Measurements from ENCODE around the gene ENPP7.

The ENPP7 gene, protein sequence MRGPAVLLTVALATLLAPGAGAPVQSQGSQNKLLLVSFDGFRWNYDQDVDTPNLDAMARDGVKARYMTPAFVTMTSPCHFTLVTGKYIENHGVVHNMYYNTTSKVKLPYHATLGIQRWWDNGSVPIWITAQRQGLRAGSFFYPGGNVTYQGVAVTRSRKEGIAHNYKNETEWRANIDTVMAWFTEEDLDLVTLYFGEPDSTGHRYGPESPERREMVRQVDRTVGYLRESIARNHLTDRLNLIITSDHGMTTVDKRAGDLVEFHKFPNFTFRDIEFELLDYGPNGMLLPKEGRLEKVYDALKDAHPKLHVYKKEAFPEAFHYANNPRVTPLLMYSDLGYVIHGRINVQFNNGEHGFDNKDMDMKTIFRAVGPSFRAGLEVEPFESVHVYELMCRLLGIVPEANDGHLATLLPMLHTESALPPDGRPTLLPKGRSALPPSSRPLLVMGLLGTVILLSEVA

DNA sequence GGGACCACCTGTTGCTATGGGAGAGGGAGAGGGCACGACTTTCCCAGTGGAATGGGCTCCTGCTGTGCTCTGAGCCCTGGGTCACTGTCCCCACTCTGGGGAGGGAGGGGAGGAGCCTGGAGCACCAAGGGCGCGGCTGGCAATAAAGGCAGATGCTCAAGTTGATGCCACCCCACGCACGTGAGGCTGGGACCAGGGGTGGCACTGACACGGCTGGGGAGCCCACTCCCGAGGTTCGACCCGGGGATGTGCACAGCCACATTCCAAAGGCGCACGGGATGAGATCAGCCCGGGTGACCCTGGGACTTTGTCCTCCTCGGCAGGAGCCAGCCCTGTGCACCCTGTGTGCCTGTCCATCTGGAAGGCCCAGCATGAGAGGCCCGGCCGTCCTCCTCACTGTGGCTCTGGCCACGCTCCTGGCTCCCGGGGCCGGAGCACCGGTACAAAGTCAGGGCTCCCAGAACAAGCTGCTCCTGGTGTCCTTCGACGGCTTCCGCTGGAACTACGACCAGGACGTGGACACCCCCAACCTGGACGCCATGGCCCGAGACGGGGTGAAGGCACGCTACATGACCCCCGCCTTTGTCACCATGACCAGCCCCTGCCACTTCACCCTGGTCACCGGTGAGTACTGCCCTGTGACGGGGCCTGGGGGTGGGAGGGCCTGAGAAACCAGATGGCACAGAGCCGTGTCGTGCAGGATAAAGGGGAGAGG, at the start of gene ENPP7:
Gene ENPP7, plus strand, starts transcription at position 175 of the 715 bp plus-strand sequence. Its CDS starts 197 bp downstream, at position 372.
- no peaks in the 10 kb centered on the region for H3K27me3 Mint-ChIP-seq
- no peaks in the 10 kb centered on the region for H3K36me3 Mint-ChIP-seq
- peak within 1 kb of the TSS; percentile 46 for H3K4me3 Mint-ChIP-seq
- H3K9me3 Mint-ChIP-seq (ENCODE audit: low read depth) = no peaks in the 10 kb centered on the region
- H3K4me1 Mint-ChIP-seq (ENCODE audit: low read depth) = peaks cover 22% of the 10 kb centered on the region
- H3K27ac Mint-ChIP-seq = no peak within 1 kb of the TSS

DNA sequence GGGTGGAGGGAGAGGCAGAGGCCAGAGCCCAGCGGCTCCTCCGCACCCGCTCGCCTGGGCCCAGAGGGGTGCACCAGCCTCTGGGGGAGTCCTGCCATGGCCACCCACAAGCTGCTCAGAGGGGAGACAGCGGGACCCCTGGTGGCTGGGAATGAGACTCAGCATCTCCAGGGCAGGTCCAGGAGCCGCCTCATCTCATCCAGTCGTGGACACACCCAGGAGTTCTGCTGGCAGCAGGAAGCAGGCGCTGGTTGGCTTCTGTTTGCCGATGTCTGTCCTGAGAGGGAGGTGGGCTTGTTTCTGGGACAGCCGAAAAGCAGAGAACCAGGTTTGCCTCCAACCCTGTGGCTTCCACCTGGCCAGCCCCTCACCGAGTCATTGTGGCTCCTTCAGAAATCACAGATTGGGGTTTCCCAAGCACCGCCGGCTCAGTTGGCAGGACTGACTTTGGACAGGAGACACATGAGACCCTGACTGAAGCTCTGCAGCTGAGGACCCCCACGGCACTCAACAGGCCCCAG, 49.6 kb upstream of the ENPP7 start:
- no peaks in the 10 kb centered on the region for H3K36me3 Mint-ChIP-seq
- peaks cover 8% of the 10 kb centered on the region for H3K27me3 Mint-ChIP-seq
- no peak overlapping the region for H3K27ac Mint-ChIP-seq
- no peak overlapping the region for H3K4me3 Mint-ChIP-seq
- H3K9me3 Mint-ChIP-seq (ENCODE audit: low read depth) = no peaks in the 10 kb centered on the region
- H3K4me1 Mint-ChIP-seq (ENCODE audit: low read depth) = no peaks in the 10 kb centered on the region

DNA sequence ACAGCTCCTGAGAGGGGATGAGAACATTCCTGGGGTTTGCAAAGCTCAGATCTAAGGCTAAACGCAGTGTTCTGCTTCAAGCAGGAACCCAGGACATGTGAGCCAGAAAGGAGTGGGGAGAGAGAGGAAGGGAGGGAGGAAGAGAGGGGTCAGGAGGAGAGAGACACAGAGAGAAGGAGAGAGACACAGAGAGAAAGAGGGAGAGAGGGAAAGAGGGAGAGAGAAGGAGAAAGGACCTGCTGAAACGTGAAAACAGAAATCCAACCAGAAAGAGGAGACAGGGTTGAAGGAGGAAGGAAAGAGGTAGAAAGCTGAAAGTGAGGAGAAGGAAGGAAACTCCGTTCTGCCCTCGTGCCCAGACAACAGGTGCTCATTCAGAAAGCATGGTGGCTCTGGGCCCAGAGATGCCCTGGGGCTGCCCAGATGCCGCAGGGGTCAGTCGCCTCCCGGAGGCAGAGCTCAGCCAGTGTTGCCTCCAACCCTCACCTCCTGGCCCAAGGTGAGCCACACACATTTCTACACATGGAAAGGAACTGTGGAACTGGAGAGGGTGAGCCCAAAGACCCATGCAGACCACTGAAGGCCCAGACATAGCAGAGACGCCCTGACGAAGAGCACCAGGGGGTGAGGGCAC, 49.0 kb upstream of the ENPP7 start:
- Mint-ChIP-seq H3K9me3 (ENCODE audit: low read depth) (no peaks in the 10 kb centered on the region), H3K36me3 (no peaks in the 10 kb centered on the region), H3K27ac (no peak overlapping the region), H3K4me3 (no peak overlapping the region), H3K4me1 (ENCODE audit: low read depth) (no peaks in the 10 kb centered on the region), H3K27me3 (peaks cover 8% of the 10 kb centered on the region)

DNA sequence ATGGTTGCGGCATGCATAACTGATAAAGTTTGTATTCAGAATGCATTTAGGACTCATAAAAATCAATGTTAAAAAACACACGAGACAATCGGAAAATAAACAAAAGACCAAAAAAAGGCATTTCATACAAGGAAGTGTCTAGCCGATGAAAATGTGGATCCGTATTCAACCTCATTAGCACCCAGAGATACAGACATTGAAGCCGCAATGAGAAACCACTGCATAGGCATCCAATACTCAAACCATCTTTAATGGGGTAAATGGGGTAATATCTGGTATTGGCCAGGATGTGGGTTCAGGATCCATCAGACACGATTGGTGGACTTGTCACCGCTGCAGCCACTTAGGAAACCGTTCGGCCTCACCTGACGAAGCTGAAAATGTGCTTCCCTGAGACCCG, 47.4 kb upstream of the ENPP7 start:
- no peak overlapping the region for H3K27ac Mint-ChIP-seq
- no peaks in the 10 kb centered on the region for H3K36me3 Mint-ChIP-seq
- H3K27me3 Mint-ChIP-seq = peaks cover 8% of the 10 kb centered on the region
- H3K4me3 Mint-ChIP-seq = no peak overlapping the region
- no peaks in the 10 kb centered on the region for H3K9me3 Mint-ChIP-seq (ENCODE audit: low read depth)
- H3K4me1 Mint-ChIP-seq (ENCODE audit: low read depth) = no peaks in the 10 kb centered on the region

DNA sequence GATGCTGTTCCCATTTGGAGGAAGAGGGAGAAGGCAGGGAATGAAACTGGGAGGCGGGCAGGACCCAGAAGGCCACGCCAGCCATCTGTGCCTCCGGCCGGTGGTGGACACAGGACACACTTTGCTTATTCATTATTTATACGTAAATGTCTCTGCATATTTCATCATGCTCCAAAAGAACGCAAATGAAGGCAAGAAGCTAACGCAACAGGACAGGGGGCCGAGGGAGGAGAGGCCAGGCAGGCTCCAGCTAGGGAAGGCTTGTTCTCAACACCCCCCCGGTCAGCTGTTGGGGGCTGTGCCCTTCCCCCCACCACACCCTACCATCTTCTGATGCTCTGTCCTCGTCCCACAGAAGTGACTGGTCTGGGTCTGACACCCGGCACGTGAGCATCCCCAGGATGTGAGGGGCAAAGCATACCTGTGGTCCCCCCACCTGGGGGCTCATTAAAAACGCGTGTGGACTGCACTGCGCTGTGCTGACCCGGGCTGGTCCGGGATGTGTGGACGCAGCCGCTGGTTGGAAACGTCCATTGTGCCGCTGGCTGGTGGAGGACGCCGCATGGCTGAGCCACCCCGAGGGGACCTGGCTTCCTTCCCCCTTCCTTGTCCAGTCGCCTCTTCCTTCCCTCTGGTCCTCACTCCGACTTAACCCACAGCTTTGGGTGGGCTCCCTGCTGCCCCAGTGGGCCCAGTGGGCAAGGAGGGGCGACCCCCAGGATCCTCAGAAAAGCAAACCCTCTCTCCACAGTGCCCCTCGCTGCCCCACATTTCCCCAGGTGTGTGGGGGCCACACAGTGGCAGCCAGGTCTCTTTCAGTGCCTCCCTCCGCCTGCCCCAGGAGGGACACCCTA, 46.4 kb upstream of the ENPP7 start:
- Mint-ChIP-seq H3K36me3 (no peaks in the 10 kb centered on the region), H3K27me3 (peaks cover 8% of the 10 kb centered on the region), H3K4me1 (ENCODE audit: low read depth) (no peaks in the 10 kb centered on the region), H3K4me3 (no peak overlapping the region), H3K27ac (no peak overlapping the region), H3K9me3 (ENCODE audit: low read depth) (no peaks in the 10 kb centered on the region)

DNA sequence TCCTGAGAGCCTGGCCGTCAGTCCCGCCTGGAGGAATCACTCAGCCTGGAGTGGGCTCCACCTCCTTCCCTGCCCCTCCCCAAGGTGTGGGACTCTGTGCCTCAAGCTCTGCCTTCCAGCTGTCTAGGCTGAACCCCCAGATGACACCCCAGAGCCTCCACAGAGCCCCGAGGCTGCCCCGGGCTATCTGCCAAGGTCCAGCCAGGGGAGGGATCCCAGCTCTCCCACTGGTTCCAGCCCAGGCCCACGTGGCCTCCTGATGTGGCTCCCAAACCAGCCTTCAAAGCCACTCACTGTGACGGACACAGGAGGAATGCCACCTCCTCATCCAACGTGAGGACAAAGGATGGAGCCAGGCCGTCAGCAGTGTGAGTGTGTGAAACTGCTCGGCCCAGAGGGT, 45.6 kb upstream of the ENPP7 start:
- Mint-ChIP-seq H3K36me3 (no peaks in the 10 kb centered on the region), H3K27ac (no peak overlapping the region), H3K9me3 (ENCODE audit: low read depth) (no peaks in the 10 kb centered on the region), H3K27me3 (peaks cover 8% of the 10 kb centered on the region), H3K4me1 (ENCODE audit: low read depth) (no peaks in the 10 kb centered on the region), H3K4me3 (no peak overlapping the region)

DNA sequence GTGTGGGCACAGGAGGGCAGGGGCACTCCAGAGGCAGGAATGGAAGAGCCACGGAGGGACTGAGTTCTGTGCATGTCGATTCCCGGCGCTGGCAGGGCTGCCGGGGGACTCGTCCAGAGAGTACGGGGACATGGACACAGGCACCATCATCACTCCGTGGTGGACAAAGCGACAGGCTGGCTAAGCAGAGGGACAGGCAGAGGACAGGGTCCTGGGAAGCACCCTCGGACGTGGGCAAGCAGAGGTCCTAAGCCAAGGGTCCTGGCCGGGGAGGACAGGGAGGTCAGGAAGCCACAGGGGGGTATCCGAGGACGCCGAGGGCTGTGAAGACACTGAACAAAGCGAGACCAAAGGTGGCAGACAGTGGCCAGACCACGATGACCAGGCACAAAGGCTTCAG, 44.3 kb upstream of the ENPP7 start:
- Mint-ChIP-seq H3K36me3 (no peaks in the 10 kb centered on the region), H3K27me3 (peaks cover 9% of the 10 kb centered on the region), H3K27ac (no peak overlapping the region), H3K4me3 (no peak overlapping the region), H3K9me3 (ENCODE audit: low read depth) (no peaks in the 10 kb centered on the region), H3K4me1 (ENCODE audit: low read depth) (no peaks in the 10 kb centered on the region)

DNA sequence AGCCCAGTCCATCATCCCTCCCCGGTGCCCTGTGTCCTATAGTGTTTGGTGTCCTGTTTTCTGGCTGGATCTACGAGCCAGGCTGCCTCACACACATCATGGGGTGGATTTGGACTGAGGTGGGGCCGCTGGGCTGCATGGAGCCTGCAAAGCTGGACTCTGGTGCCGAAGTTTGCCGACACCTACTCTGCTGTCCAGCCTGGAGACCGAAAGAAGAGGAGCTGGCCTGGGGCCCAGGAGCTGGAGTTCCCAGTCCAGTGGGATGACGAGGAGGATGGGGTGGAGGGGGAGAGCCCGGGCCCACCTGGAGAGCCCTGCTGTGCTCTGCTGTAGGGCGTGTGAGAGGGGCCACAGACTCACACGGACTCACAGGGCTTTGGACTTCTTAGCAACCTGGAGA, 40.3 kb upstream of the ENPP7 start:
- Mint-ChIP-seq H3K4me1 (ENCODE audit: low read depth) (peaks cover under 1% of the 10 kb centered on the region), H3K4me3 (no peak overlapping the region), H3K9me3 (ENCODE audit: low read depth) (no peaks in the 10 kb centered on the region), H3K27me3 (peaks cover 14% of the 10 kb centered on the region), H3K36me3 (no peaks in the 10 kb centered on the region), H3K27ac (no peak overlapping the region)

DNA sequence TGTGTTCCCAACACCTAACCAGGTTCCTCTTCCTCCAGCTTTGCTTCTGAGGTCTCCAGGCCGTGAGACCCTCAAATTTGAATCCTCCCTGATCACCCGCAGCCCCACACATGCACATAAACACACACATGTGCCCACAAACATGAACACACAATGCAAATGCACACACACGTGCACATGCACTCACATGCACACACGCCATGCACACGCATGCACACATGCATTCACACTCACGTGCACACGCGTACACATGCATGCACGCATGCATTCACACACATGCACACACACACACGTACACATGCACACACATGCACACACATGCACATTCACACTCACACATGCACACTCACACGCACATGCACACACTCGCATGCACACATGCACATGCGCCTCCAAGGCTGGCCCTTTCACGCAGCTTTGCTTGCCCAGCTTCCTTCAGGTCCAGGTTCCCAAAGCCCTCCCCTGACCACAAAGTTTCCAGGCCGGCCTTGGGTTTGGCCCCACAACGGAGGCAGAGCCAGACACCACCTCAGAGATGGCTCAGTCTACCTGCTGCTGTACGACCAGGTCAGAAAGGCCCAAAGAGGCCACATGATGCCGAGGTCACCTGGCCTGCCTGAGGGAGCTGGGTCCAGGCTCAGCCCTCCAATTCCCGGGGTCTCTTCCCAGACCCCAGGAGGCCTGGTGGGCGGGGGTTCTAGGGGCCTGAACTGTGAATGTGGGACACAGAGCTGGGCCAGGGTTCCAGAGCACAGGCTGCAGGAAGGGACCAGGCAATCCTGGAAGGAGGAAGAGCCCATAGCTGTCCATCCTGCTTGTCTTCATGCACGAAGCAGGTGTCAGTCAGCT, 39.5 kb upstream of the ENPP7 start:
- Mint-ChIP-seq H3K4me3 (no peak overlapping the region), H3K9me3 (ENCODE audit: low read depth) (no peaks in the 10 kb centered on the region), H3K27me3 (peaks cover 13% of the 10 kb centered on the region), H3K27ac (no peak overlapping the region), H3K4me1 (ENCODE audit: low read depth) (peaks cover 6% of the 10 kb centered on the region), H3K36me3 (no peaks in the 10 kb centered on the region)

DNA sequence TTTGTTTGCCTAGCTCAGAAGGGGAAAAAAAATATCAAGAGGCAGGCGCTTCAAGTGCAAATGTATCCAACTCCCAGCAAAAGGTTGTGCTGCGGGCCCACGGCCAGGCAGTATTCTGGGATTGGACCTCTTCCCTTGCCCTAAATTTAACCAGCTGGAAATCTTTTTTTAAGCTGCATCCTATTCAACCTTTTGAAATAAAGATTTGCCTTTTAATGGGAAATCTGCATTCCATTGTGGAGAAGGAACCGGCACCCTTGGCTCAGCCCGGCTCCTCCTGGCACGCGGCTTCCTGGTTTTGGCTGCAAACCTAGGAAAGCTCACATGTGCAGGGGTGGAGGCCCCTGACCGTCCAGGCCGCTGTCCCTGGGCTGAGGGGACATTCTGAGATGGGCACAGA, 38.8 kb upstream of the ENPP7 start:
- Mint-ChIP-seq H3K9me3 (ENCODE audit: low read depth) (no peaks in the 10 kb centered on the region), H3K27ac (no peak overlapping the region), H3K4me1 (ENCODE audit: low read depth) (peaks cover 6% of the 10 kb centered on the region), H3K27me3 (peaks cover 15% of the 10 kb centered on the region), H3K36me3 (no peaks in the 10 kb centered on the region), H3K4me3 (no peak overlapping the region)

DNA sequence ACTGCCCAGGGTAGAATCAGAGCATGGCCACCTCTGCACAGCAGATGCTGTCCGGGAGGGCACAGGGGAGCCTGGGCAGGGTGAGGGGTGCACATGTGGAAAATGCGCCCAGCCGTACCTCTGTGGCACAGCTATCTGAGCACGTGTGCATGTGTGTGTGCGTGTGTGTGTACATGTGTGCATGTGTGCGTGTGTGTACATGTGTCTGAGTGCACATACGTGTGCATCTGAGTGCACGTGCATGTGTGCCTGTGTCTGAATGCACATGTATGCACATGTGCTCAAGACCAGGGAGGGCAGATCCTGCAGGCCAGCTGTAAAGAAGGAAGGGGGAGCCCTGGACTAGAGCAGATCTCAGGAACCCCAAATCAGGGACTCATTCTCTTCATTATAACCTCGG, 37.3 kb upstream of the ENPP7 start:
- Mint-ChIP-seq H3K36me3 (no peaks in the 10 kb centered on the region), H3K27me3 (peaks cover 19% of the 10 kb centered on the region), H3K9me3 (ENCODE audit: low read depth) (no peaks in the 10 kb centered on the region), H3K4me3 (no peak overlapping the region), H3K27ac (no peak overlapping the region), H3K4me1 (ENCODE audit: low read depth) (peaks cover 6% of the 10 kb centered on the region)

DNA sequence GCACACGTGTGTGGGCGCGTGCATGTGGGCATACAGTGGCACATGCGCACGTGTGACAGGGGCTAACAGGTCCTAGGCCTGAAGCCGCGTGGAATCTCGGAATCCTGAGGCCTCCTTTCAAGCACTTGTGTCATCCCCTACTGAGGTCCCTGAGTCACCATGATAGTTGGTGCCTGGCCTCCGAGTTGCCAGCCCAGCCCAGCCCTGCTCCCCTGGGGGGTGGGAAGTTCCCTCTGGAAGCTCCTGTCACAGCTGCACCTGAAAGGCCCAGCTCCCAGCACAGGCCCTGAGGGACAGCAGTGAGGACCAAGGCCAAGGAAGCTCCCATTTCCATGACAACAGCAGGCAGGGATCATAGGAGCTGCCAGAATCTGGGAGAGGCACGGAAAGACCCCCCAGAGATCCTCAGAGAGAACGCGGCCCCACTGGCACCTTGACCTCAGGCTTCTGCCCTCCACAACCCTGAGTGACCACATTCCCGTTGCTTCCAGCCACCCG, 35.4 kb upstream of the ENPP7 start:
- peaks cover 6% of the 10 kb centered on the region for H3K4me1 Mint-ChIP-seq (ENCODE audit: low read depth)
- no peaks in the 10 kb centered on the region for H3K36me3 Mint-ChIP-seq
- no peaks in the 10 kb centered on the region for H3K9me3 Mint-ChIP-seq (ENCODE audit: low read depth)
- no peak overlapping the region for H3K27ac Mint-ChIP-seq
- H3K4me3 Mint-ChIP-seq = no peak overlapping the region
- H3K27me3 Mint-ChIP-seq = peaks cover 15% of the 10 kb centered on the region

DNA sequence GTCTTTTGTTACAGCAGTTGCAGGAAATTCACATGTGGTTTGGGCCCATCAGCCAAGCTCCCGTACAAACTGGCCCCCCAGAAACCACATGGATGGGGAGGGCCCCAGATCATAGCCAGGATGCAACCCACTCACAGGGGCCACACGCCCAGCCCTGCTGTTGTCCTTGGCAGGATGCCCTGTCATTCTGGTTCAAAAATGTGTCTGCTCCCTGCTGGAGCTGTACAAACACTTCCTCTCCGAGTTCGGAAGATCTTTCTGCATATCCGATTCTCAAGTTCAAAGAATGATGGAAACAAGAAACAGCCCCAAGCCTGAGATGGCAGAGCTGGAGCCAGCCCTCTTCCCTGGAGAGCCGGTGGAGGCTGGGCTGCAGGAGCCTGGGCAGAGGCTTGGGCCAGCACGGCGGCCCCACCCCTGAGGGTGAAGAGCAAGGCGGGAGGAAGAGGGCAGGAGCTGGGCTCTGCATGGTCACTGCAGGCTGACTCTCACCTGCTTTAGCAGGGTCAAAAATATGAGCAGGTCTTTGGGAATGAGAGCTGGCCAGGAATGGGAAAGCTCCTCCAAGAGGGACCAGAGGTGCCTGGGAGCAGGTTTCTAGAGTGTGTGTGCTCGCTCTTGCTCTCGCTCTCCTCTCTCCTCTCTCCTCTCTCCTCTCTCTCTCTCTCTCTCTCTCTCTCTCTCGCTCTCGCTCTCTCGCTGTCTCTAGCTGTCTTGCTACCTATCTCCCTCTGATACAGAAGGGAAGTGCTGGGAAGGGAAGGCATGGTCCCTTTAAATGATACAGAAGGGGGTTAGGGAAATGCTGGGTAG, 34.7 kb upstream of the ENPP7 start:
- Mint-ChIP-seq H3K27ac (no peak overlapping the region), H3K4me3 (no peak overlapping the region), H3K27me3 (peaks cover 15% of the 10 kb centered on the region), H3K4me1 (ENCODE audit: low read depth) (peaks cover 6% of the 10 kb centered on the region), H3K36me3 (no peaks in the 10 kb centered on the region), H3K9me3 (ENCODE audit: low read depth) (no peaks in the 10 kb centered on the region)
